ENCODE measurements around the gene CNIH2. TPM values are rescaled to one million over a fixed set of nuclear protein-coding genes. Genes with fewer than 3 reads are reported as not detected.
A peak's percentile ranks its signal among the peaks of the same experiment; 100 is the strongest.
"Not testable (repeated sequence)": the region's sequence is repeated elsewhere in the genome, so short reads cannot be mapped to it uniquely, and the experiment has no call there.

Gene CNIH2
- total RNA-seq, 1 donor from 2014 or later = 46.0 TPM

GRCh38 chr11:66247295-66247694 is 30.7 kb upstream of the CNIH2 start:
- DNase-seq (ENCODE audit: low read depth, low spot score) = no peak
- Mint-ChIP-seq H3K27me3 (ENCODE audit: low read depth) (no peaks in the 10 kb centered on the region), H3K36me3 (ENCODE audit: low read depth) (no peaks in the 10 kb centered on the region), H3K4me1 (no peaks in the 10 kb centered on the region), H3K4me3 (no peak overlapping the region), H3K9me3 (no peaks in the 10 kb centered on the region), H3K27ac (ENCODE audit: unreplicated experiment) (no peak overlapping the region)
- no peak for TF ChIP-seq CTCF (conservative IDR thresholded peaks at IDR 0.05)

- no peaks in the 10 kb centered on the region for H3K27me3 Mint-ChIP-seq (ENCODE audit: low read depth)
- H3K4me1 Mint-ChIP-seq = no peaks in the 10 kb centered on the region
- no peak overlapping the region for H3K4me3 Mint-ChIP-seq
- no peaks in the 10 kb centered on the region for H3K9me3 Mint-ChIP-seq
- H3K36me3 Mint-ChIP-seq (ENCODE audit: low read depth) = no peaks in the 10 kb centered on the region
- no peak overlapping the region for H3K27ac Mint-ChIP-seq (ENCODE audit: unreplicated experiment)
- no peak for DNase-seq (ENCODE audit: low read depth, low spot score)
- TF ChIP-seq CTCF (conservative IDR thresholded peaks at IDR 0.05) = no peak
Measured at GRCh38 chr11:66247801-66248200, 30.2 kb upstream of the CNIH2 start.

- Mint-ChIP-seq H3K9me3 (no peaks in the 10 kb centered on the region), H3K27ac (ENCODE audit: unreplicated experiment) (no peak overlapping the region), H3K4me1 (peaks cover 4% of the 10 kb centered on the region), H3K36me3 (ENCODE audit: low read depth) (no peaks in the 10 kb centered on the region), H3K4me3 (no peak overlapping the region), H3K27me3 (ENCODE audit: low read depth) (no peaks in the 10 kb centered on the region)
- no peak for TF ChIP-seq CTCF (conservative IDR thresholded peaks at IDR 0.05)
- DNase-seq (ENCODE audit: low read depth, low spot score) = no peak
Measured at GRCh38 chr11:66248903-66249302, 29.1 kb upstream of the CNIH2 start.

- TF ChIP-seq CTCF (conservative IDR thresholded peaks at IDR 0.05) = no peak
- peaks cover 2% of the 10 kb centered on the region for H3K27me3 Mint-ChIP-seq (ENCODE audit: low read depth)
- no peak overlapping the region for H3K27ac Mint-ChIP-seq (ENCODE audit: unreplicated experiment)
- peak overlapping the region; percentile 7 for H3K4me3 Mint-ChIP-seq
- no peaks in the 10 kb centered on the region for H3K9me3 Mint-ChIP-seq
- peaks cover 7% of the 10 kb centered on the region for H3K4me1 Mint-ChIP-seq
- H3K36me3 Mint-ChIP-seq (ENCODE audit: low read depth) = no peaks in the 10 kb centered on the region
- no peak for DNase-seq (ENCODE audit: low read depth, low spot score)
Measured at GRCh38 chr11:66251809-66252208, 26.2 kb upstream of the CNIH2 start.

- H3K9me3 Mint-ChIP-seq; DNase-seq (ENCODE audit: low read depth, low spot score); H3K27me3 Mint-ChIP-seq (ENCODE audit: low read depth); H3K36me3 Mint-ChIP-seq (ENCODE audit: low read depth): not testable (repeated sequence)
- Mint-ChIP-seq H3K27ac (ENCODE audit: unreplicated experiment) (peak overlapping the region; percentile 81), H3K4me3 (peak overlapping the region; percentile 44), H3K4me1 (peaks cover 11% of the 10 kb centered on the region)
Measured at GRCh38 chr11:66253081-66253480, 24.9 kb upstream of the CNIH2 start.

- H3K9me3 Mint-ChIP-seq = no peaks in the 10 kb centered on the region
- H3K36me3 Mint-ChIP-seq (ENCODE audit: low read depth) = peaks cover 7% of the 10 kb centered on the region
- no peak overlapping the region for H3K27ac Mint-ChIP-seq (ENCODE audit: unreplicated experiment)
- peak overlapping the region; percentile 95 for H3K4me3 Mint-ChIP-seq
- peaks cover 22% of the 10 kb centered on the region for H3K4me1 Mint-ChIP-seq
- no peak for TF ChIP-seq CTCF (conservative IDR thresholded peaks at IDR 0.05)
- no peak for DNase-seq (ENCODE audit: low read depth, low spot score)
- H3K27me3 Mint-ChIP-seq (ENCODE audit: low read depth) = peaks cover 2% of the 10 kb centered on the region
Measured at GRCh38 chr11:66258473-66258893, 19.5 kb upstream of the CNIH2 start.

Data from neural crest cell (in vitro differentiated cells).